ENCODE results near the gene MYO1E.

Gene MYO1E

DNA sequence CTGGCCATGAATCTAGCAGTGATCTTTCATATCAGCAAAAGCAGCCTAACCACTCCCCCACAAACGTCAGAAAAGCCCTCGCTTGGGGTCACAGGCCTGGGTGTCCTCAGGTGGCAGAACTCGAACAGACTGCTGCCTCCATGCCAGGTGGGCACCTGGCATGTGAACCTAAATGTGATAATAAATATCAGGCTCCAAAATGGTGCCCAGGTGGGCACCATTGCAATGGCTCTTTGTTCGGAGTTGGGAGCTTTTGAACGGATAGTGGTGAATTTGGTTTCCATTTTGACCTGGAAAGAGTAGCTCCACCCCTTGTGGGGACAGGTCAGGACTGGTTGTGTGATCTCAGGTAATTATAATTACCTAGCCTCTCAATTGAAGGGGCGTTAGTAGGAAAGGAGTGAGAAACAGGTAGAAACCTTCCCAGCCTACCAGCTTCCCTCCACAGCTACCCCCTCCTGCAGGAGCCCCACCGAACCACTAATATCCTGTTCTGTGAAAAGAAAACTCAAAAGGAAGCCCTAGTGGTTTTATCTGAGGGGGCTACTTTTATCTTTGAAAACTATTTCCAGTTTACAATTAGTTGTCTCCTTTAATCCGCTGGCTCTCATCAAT, 18.1 kb downstream of the MYO1E start:
- H3K4me3 ChIP-seq (ENCODE audit: low read length) = peak overlapping the region; percentile 20; the same call in 1 of the 2 replicates
- H3K27ac ChIP-seq (ENCODE audit: low read depth, low read length) = no peak overlapping the region
- TF ChIP-seq EZH2phosphoT487 (IDR thresholded peaks at IDR 0.05; ENCODE audit: borderline replicate concordance, low read length) = no peak
- TF ChIP-seq, protein P1, sequence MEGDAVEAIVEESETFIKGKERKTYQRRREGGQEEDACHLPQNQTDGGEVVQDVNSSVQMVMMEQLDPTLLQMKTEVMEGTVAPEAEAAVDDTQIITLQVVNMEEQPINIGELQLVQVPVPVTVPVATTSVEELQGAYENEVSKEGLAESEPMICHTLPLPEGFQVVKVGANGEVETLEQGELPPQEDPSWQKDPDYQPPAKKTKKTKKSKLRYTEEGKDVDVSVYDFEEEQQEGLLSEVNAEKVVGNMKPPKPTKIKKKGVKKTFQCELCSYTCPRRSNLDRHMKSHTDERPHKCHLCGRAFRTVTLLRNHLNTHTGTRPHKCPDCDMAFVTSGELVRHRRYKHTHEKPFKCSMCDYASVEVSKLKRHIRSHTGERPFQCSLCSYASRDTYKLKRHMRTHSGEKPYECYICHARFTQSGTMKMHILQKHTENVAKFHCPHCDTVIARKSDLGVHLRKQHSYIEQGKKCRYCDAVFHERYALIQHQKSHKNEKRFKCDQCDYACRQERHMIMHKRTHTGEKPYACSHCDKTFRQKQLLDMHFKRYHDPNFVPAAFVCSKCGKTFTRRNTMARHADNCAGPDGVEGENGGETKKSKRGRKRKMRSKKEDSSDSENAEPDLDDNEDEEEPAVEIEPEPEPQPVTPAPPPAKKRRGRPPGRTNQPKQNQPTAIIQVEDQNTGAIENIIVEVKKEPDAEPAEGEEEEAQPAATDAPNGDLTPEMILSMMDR (IDR thresholded peaks at IDR 0.05; ENCODE audit: low read depth, low read length, poor library complexity, severe bottlenecking) = no peak

DNA sequence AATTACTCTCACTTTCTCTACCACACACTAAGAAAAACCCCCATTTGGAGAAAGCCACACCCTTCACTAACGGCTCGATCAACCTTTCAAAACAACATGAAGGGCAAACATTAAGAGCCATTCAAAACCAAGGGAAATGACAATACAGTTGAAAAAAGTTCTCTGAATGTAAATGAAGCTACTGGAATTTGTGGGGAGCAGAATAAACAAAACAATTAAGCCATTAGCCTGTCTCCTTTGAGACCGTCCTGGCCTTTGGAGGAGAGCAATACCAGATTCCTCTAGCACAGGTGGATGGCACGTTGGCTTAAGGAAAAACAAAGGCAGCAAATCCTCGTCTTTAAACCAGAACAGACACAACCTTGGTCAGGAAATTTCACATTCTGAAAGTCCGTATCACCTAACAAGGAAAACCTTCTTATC, 18.7 kb downstream of the MYO1E start:
- Histone ChIP-seq H3K27ac (ENCODE audit: low read depth, low read length) (no peak overlapping the region), H3K79me2 (ENCODE audit: control insufficient read depth, low read length) (peaks cover 69% of the 10 kb centered on the region), H3K4me1 (ENCODE audit: control insufficient read depth, low read length) (peaks cover 61% of the 10 kb centered on the region)

More for the DNA sequence above, 18.1 kb downstream of the MYO1E start:
- peaks cover 58% of the 10 kb centered on the region for H3K4me1 ChIP-seq (ENCODE audit: control insufficient read depth, low read length)
- no peaks in the 10 kb centered on the region for H3K36me3 ChIP-seq (ENCODE audit: control insufficient read depth, low read length)
- H3K9me3 ChIP-seq (ENCODE audit: control insufficient read depth, insufficient read depth, low read length) = no peaks in the 10 kb centered on the region
- no peaks in the 10 kb centered on the region for H3F3A ChIP-seq (ENCODE audit: control insufficient read depth, insufficient read depth)
- peaks cover 65% of the 10 kb centered on the region for H3K79me2 ChIP-seq (ENCODE audit: control insufficient read depth, low read length)
- H3K9me2 ChIP-seq (replicated peaks; ENCODE audit: control insufficient read depth, low read length) = no peaks in the 10 kb centered on the region
- no peaks in the 10 kb centered on the region for H3K27me3 ChIP-seq (ENCODE audit: control insufficient read depth, low read length)
- H4K20me1 ChIP-seq (ENCODE audit: control insufficient read depth, insufficient read depth, low read depth, low read length) = no peaks in the 10 kb centered on the region
- H3K4me2 ChIP-seq (ENCODE audit: low read length) = peak overlapping the region; percentile 43

DNA sequence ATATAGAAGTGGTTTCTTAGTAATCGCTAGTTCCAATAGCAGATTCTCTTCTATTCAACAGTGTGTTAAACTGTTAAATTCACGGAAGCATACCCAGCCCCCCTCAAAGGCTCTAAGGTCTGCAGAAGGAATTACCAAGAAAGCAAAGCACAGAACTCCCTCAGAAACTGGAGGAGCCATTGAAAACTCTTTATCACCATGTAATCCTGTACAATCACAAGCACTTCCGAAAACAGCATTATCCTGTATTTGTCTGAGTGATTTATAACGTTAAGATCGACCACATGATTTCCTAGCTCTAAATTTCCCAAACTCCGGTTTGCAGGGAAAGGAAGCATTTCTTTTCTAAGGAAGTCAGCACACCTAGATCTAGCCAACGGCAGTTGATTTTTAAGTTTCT, 20.0 kb downstream of the MYO1E start:
- Histone ChIP-seq H3K27me3 (ENCODE audit: control insufficient read depth, low read length) (no peaks in the 10 kb centered on the region), H3K4me3 (ENCODE audit: low read length) (no peak overlapping the region), H3F3A (ENCODE audit: control insufficient read depth, insufficient read depth) (no peaks in the 10 kb centered on the region), H3K9me2 (replicated peaks; ENCODE audit: control insufficient read depth, low read length) (no peaks in the 10 kb centered on the region), H4K20me1 (ENCODE audit: control insufficient read depth, insufficient read depth, low read depth, low read length) (no peaks in the 10 kb centered on the region), H3K4me1 (ENCODE audit: control insufficient read depth, low read length) (peaks cover 67% of the 10 kb centered on the region), H3K79me2 (ENCODE audit: control insufficient read depth, low read length) (peaks cover 74% of the 10 kb centered on the region), H3K36me3 (ENCODE audit: control insufficient read depth, low read length) (no peaks in the 10 kb centered on the region), H3K27ac (ENCODE audit: low read depth, low read length) (no peak overlapping the region), H3K9me3 (ENCODE audit: control insufficient read depth, insufficient read depth, low read length) (no peaks in the 10 kb centered on the region), H3K4me2 (ENCODE audit: low read length) (no peak overlapping the region)
- TF ChIP-seq, protein P1 (IDR thresholded peaks at IDR 0.05; ENCODE audit: low read depth, low read length, poor library complexity, severe bottlenecking) = no peak
- no peak for TF ChIP-seq EZH2phosphoT487 (IDR thresholded peaks at IDR 0.05; ENCODE audit: borderline replicate concordance, low read length)

More for the DNA sequence above, 18.7 kb downstream of the MYO1E start:
- H3K36me3 ChIP-seq (ENCODE audit: control insufficient read depth, low read length) = no peaks in the 10 kb centered on the region
- H3K4me2 ChIP-seq (ENCODE audit: low read length) = peak overlapping the region; percentile 43
- peak overlapping the region; percentile 20; the same call in 1 of the 2 replicates for H3K4me3 ChIP-seq (ENCODE audit: low read length)
- H3K27me3 ChIP-seq (ENCODE audit: control insufficient read depth, low read length) = no peaks in the 10 kb centered on the region
- TF ChIP-seq, protein P1 (IDR thresholded peaks at IDR 0.05; ENCODE audit: low read depth, low read length, poor library complexity, severe bottlenecking) = no peak
- TF ChIP-seq EZH2phosphoT487 (IDR thresholded peaks at IDR 0.05; ENCODE audit: borderline replicate concordance, low read length) = no peak
- no peaks in the 10 kb centered on the region for H3F3A ChIP-seq (ENCODE audit: control insufficient read depth, insufficient read depth)
- H4K20me1 ChIP-seq (ENCODE audit: control insufficient read depth, insufficient read depth, low read depth, low read length) = no peaks in the 10 kb centered on the region
- no peaks in the 10 kb centered on the region for H3K9me2 ChIP-seq (replicated peaks; ENCODE audit: control insufficient read depth, low read length)
- H3K9me3 ChIP-seq (ENCODE audit: control insufficient read depth, insufficient read depth, low read length) = no peaks in the 10 kb centered on the region
